GM19239 (cell line): Measurements from ENCODE around the gene SMIM5.

Source experiments
- DNase-seq: peaks from one replicate; pipeline ENCODE4 v3.0.0; 2011; ENCODE audit warnings: low spot score; ENCODE audit not compliant: insufficient read length
- FAIRE-seq: peaks from 2 replicates; lab custom pipeline; 2011; peaks lifted over from hg19 to GRCh38; lab: Jason Lieb, UNC

SMIM5 gene

GRCh38 chr17:75601057-75601987 lies 31.9 kb upstream of the SMIM5 start:
- FAIRE-seq = no peak
- peak; percentile 74 for DNase-seq

DNA sequence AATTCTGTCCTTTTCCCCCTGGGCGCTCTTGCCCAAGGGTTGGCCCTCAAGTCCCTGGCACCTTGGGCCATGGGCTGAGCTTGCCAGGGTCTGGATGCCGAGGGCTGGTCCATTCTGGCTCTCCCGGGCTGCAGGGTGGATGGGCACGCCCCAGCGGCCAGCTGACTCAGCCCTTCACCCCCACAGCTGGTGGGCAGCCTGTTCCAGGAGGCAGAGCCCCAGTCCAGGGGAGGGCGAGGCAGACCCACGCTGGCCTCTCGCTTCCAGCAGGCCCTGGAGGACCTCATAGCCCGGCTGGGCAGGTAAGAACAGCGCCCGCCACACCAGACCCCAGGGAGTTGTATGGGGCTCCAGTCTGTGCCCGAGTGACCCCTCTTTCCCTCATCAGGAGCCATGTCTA lies 30.6 kb upstream of the SMIM5 start:
- FAIRE-seq = no peak
- no peak for DNase-seq

- DNase-seq (no peak), FAIRE-seq (no peak)
Observed at GRCh38 chr17:75603123-75603522, 30.1 kb upstream of the SMIM5 start.

GRCh38 chr17:75604034-75604695 lies 29.1 kb upstream of the SMIM5 start:
- DNase-seq (no peak), FAIRE-seq (no peak)

DNA sequence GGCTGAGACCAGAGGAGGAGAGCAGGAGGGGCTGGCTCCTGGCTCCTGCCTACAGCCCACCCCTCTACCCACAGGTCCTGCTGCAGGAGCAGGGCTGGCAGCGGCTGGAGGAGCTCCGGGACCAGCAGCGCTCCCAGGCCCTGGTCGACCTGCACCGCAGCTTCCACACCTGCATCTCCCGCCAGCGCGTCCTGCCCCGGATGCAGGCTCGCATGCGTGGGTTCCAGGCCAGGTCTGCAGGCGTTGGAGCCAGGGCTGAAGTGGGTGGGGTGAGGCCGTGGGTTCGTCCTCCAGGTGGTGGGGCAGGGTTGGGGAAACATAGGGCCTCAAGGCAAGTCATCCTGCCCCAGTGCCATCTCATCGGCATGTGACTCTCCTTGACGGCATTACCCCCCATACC lies 27.4 kb upstream of the SMIM5 start:
- DNase-seq (no peak), FAIRE-seq (no peak)

DNA sequence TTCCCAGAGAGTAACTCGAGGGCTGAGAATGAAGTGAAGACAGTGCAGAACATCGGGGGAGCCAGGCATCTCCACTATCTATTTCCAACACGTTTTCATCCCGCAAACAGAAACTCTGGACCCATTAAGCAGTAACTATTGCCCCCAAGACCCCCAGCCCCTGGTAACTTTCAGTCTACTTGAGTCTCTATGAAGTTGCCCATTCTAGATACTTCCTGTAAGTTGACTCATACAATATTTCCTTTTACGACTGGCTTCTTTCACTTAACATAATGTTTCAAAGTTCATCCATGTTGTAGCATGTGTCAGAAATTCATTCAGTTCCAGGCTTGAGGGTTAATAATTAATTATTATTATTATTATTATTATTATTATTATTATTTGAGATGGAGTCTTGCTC lies 26.1 kb upstream of the SMIM5 start:
- FAIRE-seq = no peak
- DNase-seq = no peak

DNA sequence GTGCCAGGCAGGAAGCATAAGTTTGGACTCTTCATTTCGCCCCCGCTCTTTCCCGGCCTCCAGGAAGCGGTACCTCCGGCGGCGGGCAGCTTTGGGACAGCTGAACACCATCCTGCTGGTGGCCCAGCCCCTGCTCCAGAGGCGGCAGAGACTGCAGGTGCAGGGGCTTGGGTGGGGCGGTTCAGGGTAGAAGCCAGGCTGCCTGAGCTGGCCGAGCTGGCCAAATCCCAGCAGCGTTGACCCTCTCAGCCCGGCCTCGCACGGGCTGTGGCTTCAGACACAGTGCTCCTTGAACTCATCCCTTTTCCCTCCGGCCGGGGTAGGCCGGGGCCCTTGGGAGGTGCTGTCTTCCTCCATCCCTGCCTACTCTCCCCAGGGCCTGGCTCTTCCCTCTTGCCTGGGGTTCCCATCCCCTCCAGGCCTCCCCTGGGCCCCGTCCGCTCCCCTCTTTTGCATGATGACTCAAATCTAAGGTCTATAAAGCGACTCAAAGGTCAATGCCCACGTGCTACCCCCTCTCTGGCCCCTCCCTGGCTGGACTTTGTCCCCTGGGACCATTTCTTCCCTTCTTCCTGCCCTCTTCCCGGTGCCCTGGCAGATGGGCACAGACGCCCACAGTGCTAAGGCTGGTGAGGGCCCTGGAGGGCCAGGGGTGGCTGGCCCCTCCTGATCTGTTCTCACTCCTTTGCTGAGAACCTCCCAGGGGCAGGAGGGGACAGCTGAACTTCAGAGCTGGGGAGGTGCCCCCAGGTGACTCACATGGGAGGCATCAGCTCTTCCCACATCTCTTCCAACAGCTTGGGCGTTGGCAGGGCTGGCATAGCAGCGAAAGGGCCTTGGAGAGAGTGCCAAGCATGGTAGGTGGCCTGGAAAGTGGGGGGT lies 22.9 kb upstream of the SMIM5 start:
- FAIRE-seq (no peak), DNase-seq (no peak)

GRCh38 chr17:75611851-75612429 lies 21.3 kb upstream of the SMIM5 start:
- no peak for FAIRE-seq
- DNase-seq = no peak

GRCh38 chr17:75612906-75613626 lies 20.2 kb upstream of the SMIM5 start:
- FAIRE-seq (no peak), DNase-seq (no peak)

- FAIRE-seq (no peak), DNase-seq (no peak)
Observed at GRCh38 chr17:75614006-75614405, 19.2 kb upstream of the SMIM5 start.

- FAIRE-seq (no peak), DNase-seq (no peak)
Observed at GRCh38 chr17:75614556-75615270, 18.5 kb upstream of the SMIM5 start.

- no peak for DNase-seq
- no peak for FAIRE-seq
Observed at GRCh38 chr17:75615301-75615700, 17.9 kb upstream of the SMIM5 start.

DNA sequence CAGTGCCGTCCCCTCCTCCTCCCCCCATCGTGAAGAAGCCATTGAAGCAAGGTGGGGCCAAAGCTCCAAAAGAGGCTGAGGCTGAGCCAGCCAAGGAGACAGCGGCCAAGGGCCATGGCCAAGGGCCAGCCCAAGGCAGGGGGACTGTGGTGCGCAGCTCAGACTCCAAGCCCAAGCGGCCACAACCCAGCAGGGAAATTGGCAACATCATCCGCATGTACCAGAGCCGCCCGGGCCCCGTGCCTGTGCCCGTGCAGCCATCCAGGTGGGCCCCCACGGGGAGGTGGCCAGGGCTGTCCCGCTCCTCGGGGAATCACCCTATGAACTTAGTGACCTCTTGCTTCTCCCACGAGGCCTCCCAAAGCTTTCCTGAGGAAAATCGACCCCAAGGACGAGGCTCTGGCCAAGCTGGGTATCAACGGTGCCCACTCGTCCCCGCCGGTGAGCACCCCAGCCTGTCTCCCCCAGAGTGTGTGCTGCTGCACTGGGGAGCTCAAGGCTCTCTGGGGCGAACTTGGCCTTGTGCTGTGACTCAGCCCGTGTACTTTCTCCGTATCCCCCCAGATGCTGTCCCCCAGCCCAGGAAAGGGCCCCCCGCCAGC lies 16.6 kb upstream of the SMIM5 start:
- no peak for DNase-seq
- FAIRE-seq = no peak

DNA sequence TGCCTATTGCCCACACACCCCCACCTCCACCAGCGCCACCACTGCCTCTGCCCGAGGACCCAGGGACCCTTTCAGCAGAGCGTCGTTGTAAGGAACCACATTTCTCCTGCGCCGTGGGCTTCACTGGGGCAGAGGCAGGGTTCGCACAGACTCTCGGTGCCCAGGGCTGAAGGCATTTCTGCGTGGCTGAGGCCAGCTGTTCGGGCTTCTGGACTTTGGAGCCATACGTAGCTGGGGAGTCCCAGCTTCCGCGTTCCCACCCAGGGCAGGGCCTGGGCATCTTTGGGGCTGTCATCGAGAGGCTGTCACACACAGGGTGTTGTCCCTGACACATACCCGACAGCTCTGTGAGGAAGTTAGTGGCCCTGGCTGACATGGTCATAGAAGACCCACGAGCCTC lies 16.0 kb upstream of the SMIM5 start:
- no peak for DNase-seq
- no peak for FAIRE-seq

GRCh38 chr17:75617675-75618074 lies 15.6 kb upstream of the SMIM5 start:
- no peak for FAIRE-seq

DNA sequence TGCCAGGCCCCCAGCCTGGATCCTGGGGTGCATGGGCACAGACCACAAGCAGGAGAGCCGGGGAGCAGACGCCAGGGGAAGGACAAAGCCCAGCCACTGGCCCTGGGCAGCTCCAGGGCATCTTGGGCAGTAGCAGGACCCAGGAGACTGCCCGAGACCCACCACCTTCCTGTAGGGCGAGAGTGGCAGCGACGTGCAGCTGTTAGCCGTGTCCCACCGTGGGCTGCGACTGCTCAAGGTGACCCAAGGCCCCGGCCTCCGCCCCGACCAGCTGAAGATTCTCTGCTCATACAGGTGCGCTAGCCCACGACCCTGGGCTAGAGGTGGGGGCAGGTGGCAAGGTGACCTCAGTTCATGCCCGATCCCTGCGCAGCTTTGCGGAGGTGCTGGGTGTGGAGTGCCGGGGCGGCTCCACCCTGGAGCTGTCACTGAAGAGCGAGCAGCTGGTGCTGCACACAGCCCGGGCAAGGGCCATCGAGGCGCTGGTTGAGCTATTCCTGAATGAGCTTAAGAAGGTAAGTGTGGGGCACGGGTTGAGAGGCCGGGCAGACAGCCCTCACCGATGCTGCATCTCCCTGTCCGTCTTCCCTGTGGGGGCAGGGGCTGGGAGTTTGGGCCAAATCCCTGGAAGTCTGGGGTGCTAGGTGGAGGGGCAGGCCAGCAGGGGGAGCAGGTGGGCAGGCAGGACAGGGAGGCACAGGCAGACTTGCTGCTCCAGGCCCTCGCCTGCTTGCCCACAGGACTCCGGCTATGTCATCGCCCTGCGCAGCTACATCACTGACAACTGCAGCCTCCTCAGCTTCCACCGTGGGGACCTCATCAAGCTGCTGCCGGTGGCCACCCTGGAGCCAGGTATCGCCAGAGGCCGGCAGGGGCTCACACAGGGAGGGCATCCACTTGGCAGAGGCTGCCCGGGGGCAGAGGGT lies 13.5 kb upstream of the SMIM5 start:
- no peak for FAIRE-seq
- DNase-seq = no peak

More at GRCh38 chr17:75617675-75618074, 15.6 kb upstream of the SMIM5 start:
- DNase-seq = no peak

DNA sequence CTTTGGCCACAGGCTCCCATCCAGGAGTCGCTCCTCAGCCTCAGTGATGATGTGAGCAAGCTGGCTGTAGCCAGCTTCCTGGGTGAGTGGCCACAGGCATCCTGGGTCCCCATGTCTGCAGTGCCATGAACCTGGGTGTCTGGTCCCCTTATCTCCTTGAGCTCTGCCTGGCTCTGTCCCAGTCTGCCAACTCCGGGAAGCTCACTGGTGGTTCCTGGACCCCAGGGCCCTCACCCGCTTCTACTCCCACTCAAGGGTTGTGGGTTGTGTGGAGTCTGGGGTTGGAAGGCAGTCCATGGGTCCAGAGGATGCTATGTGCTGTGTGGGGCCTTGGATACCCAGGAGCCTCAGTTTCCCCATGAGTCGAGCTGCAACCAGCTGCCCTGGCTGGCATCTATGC lies 11.7 kb upstream of the SMIM5 start:
- no peak for DNase-seq
- no peak for FAIRE-seq

DNA sequence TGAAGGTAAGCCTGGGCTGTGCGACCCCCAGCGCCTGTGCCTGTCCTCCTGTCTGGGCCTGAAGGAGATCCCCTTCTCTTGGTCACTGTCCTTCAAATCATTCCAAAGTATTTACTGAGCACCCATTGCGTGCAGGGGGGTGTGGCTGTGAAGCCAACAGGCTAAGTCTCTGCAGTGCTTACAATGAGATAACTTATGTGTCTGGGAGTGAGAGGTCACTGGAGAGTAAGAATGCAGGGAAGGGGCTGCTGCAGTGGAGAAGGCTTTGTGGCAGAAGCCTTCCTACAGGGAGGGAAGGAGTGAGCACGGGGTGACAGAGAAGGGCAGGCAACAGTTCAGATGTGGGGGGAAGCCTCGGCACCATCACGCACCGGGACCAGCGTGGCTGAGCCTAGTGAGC lies 11.2 kb upstream of the SMIM5 start:
- DNase-seq = no peak

More for the DNA sequence above, 11.2 kb upstream of the SMIM5 start:
- FAIRE-seq = no peak
